KMS-11 (cell line): ENCODE measurements around the gene RAB24.

Experiments used
- H2AFZ ChIP-seq: fragments of 200-600 bp; sonication (generic); 2 replicates; pipeline ENCODE4 v1.6.1; 2016; ENCODE audit warnings: antibody characterized with exemption, mixed run types, low read depth
- H3K27ac ChIP-seq: fragments of 200-600 bp; sonication (generic); 2 replicates; pipeline ENCODE4 v1.6.1; 2016; ENCODE audit warnings: mild to moderate bottlenecking, mixed run types
- H3K27me3 ChIP-seq: fragments of 200-600 bp; sonication (generic); 2 replicates; pipeline ENCODE4 v1.6.1; 2017; ENCODE audit warnings: mild to moderate bottlenecking, low read depth, mixed run types, moderate library complexity; ENCODE audit not compliant: insufficient read depth
- H3K36me3 ChIP-seq: fragments of 200-600 bp; sonication (generic); 2 replicates; pipeline ENCODE4 v1.6.1; 2017; ENCODE audit warnings: mild to moderate bottlenecking, mixed run types; ENCODE audit not compliant: insufficient read depth
- H3K4me1 ChIP-seq: fragments of 200-600 bp; sonication (generic); 2 replicates; pipeline ENCODE4 v1.6.1; 2016; ENCODE audit warnings: mild to moderate bottlenecking, low read depth, mixed run types; ENCODE audit not compliant: poor library complexity, severe bottlenecking
- H3K4me2 ChIP-seq: fragments of 200-600 bp; sonication (generic); 2 replicates; pipeline ENCODE4 v1.7.0; 2016; ENCODE audit warnings: mild to moderate bottlenecking, mixed run types
- H3K4me3 ChIP-seq: fragments of 200-600 bp; sonication (generic); IDR thresholded peaks from 2 replicates; pipeline ENCODE4 v1.6.1; 2017; ENCODE audit warnings: low read depth, low read length, mixed read lengths; ENCODE audit not compliant: insufficient read depth
- H3K79me2 ChIP-seq: fragments of 200-600 bp; sonication (generic); 2 replicates; pipeline ENCODE4 v1.6.1; 2016; ENCODE audit warnings: low read depth, mixed run types; ENCODE audit not compliant: insufficient read depth
- H3K9ac ChIP-seq: fragments of 200-600 bp; sonication (generic); 2 replicates; pipeline ENCODE4 v1.6.1; 2016; ENCODE audit warnings: mild to moderate bottlenecking, mixed run types
- H4K20me1 ChIP-seq: fragments of 200-600 bp; sonication (generic); 2 replicates; pipeline ENCODE4 v1.6.1; 2016; ENCODE audit warnings: mild to moderate bottlenecking, mixed run types; ENCODE audit not compliant: insufficient read depth
- CTCF ChIP-seq: fragments of 200-600 bp; sonication (generic); conservative IDR thresholded peaks from 2 replicates; pipeline ENCODE4 v1.6.1; 2017; ENCODE audit warnings: low read depth, mild to moderate bottlenecking, antibody characterized with exemption, low read length, moderate library complexity, mixed read lengths

RAB24 gene

DNA sequence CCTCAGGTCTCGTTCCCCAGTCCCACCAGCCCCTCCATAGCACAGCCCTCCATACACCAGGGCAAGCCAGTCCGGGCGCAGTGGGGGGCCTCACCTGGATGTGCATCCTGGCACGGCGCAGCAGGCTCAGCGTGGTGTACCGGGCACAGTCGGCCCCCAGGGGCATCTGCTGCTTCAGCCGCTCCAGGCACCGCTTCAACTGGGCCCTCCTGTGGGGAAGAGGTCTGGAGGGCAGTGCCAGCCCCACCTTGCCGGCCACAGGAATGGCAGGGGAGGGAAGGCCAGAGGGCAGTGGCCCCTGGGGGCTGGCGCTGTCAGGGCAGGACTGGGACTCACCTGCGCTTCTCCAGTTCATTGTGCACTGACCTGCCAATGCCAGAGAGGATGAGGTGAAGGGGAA lies 6.8 kb upstream of the RAB24 start:
- Histone ChIP-seq H3K79me2 (peaks cover 9% of the 10 kb centered on the region), H3K27me3 (no peaks in the 10 kb centered on the region), H4K20me1 (no peaks in the 10 kb centered on the region), H3K9ac (no peak overlapping the region), H2AFZ (no peak overlapping the region), H3K4me3 (no peak overlapping the region), H3K36me3 (no peaks in the 10 kb centered on the region), H3K27ac (no peak overlapping the region), H3K4me1 (peaks cover 23% of the 10 kb centered on the region), H3K4me2 (peak overlapping the region; percentile 31; the same call in 1 of the 2 replicates)
- TF ChIP-seq CTCF: no peak

DNA sequence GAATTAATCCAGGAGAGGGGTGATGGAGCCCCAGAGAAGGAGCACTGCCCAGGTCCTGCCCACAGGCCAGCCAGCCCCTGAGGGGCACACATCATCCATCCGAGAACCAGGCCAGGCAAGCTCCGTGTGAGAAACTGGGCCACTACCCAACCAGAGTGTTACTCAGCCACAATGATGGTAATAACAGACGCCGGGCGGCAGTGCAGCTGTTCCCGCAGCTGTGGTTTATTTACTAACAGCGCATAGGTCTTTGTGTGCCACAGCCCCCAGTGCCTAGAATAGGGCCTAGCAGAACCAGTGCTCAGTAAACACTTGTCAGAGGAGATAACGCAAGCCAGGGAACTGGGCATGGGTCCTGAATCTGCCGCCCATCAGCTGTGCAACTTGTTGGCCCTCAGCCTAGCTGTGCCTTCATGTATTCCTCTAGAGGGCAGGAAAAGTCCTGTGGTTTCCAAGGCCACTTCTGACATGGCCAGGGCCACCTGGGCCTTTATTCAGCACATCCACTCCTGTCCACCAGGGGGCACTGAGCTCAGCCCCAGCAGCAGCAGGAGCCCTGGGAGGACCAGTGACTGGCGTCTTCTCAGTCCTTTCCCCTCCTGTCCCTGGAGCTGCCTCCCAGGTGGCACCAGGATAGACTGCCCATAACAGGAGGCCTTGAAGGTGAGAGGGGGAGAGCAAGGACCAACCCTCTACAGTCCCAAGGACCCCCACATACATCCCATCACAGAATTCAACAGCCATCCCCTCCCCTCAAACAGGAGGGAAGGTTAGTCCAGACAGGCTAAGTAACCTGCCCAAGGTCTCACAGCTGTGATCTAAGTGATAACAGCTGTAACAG lies 6.1 kb upstream of the RAB24 start:
- no peaks in the 10 kb centered on the region for H3K27me3 ChIP-seq
- H3K27ac ChIP-seq: no peak overlapping the region
- H4K20me1 ChIP-seq: no peaks in the 10 kb centered on the region
- H3K9ac ChIP-seq: no peak overlapping the region
- TF ChIP-seq CTCF: peak; percentile 71
- no peaks in the 10 kb centered on the region for H3K36me3 ChIP-seq
- no peak overlapping the region for H2AFZ ChIP-seq
- peaks cover 17% of the 10 kb centered on the region for H3K79me2 ChIP-seq
- peaks cover 29% of the 10 kb centered on the region for H3K4me1 ChIP-seq
- H3K4me2 ChIP-seq: no peak overlapping the region; the same call in 1 of the 2 replicates
- no peak overlapping the region for H3K4me3 ChIP-seq

DNA sequence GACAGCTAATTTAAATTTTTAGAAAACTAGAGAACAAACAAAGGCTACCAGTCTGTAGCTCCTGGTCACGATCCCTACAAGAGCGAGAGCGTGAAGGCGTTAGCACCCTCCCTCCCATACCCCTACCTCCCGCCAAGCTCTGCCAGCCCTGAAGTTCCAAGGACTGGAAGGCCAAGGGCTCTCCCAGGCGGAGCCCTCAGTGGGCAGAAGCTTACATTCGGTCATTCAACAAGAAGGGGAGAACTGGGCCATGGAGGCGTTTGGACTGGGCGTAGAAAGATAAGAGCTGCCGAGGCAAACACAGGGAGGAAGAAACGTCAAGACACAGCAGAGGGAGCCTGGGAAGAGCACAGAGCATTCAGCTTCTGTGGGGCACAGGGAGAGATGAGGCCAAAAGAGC lies 5.2 kb upstream of the RAB24 start:
- no peak for TF ChIP-seq CTCF
- Histone ChIP-seq H3K4me1 (peaks cover 29% of the 10 kb centered on the region), H2AFZ (no peak overlapping the region), H3K4me2 (no peak overlapping the region), H3K79me2 (peaks cover 24% of the 10 kb centered on the region), H4K20me1 (no peaks in the 10 kb centered on the region), H3K4me3 (no peak overlapping the region), H3K9ac (no peak overlapping the region), H3K27me3 (no peaks in the 10 kb centered on the region), H3K36me3 (no peaks in the 10 kb centered on the region), H3K27ac (no peak overlapping the region)

DNA sequence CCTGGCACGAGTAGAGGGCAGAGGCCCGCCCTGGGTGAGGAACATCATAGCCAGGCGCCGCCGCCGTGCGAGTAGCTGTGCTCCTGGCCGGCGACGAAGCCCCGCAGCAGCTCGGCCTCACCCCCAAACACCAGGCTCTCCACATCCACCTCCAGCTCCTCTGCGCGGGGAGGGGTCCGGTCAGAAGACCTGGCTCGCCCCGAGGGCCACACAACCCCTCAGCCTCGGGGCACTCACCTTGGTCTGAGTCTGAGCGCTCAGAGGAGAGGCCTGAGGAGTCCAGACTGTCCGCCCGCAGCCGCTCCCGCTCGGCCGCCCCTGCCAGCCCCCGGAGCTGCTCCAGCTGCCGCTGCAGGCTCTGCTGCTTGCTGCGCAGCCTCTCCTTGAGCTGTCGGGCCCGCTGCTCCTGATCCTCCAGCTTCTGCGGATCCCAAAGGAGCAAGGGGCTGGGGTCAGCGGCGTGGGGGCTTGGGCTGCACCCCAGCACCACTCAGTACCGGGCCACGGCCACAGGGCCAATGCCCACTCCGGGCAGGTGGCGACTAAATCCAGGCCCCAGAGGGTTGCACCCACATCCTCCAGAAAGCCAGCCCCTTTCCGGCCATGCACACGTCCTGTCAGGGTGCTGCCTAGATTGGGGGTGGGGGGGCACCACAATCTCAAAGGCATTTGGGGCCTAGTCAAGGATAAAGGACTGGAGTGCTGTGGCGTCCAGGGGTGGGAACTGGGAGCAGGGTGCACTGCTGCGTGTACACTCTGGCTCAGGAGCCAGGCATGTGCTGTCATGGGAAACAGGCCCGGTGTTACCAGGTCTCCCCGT lies 4.2 kb upstream of the RAB24 start:
- no peaks in the 10 kb centered on the region for H4K20me1 ChIP-seq
- no peaks in the 10 kb centered on the region for H3K36me3 ChIP-seq
- H3K9ac ChIP-seq: no peak overlapping the region
- H3K79me2 ChIP-seq: peaks cover 24% of the 10 kb centered on the region
- H3K27ac ChIP-seq: no peak overlapping the region
- H2AFZ ChIP-seq: no peak overlapping the region
- H3K4me3 ChIP-seq: no peak overlapping the region
- TF ChIP-seq CTCF: no peak
- H3K27me3 ChIP-seq: no peaks in the 10 kb centered on the region
- H3K4me1 ChIP-seq: peaks cover 29% of the 10 kb centered on the region
- no peak overlapping the region for H3K4me2 ChIP-seq
